ENCODE measurements around the gene GPT2.
A peak's percentile ranks its signal among the peaks of the same experiment; 100 is the strongest.

The GPT2 gene

GRCh38 chr16:46895399-46896313 lies 11.5 kb downstream of the GPT2 start:
- DNase-seq (ENCODE audit: low spot score) (no peak), FAIRE-seq (no peak)

GRCh38 chr16:46896314-46896968 lies 12.3 kb downstream of the GPT2 start:
- DNase-seq (ENCODE audit: low spot score) (no peak), FAIRE-seq (no peak)

- FAIRE-seq (no peak), DNase-seq (ENCODE audit: low spot score) (no peak)
Measured at GRCh38 chr16:46897471-46897870, 13.3 kb downstream of the GPT2 start.

GRCh38 chr16:46898006-46898405 lies 13.8 kb downstream of the GPT2 start:
- FAIRE-seq (no peak), DNase-seq (ENCODE audit: low spot score) (no peak)

- DNase-seq (ENCODE audit: low spot score) (peak; percentile 11), FAIRE-seq (no peak)
Measured at GRCh38 chr16:46899443-46900143, 15.4 kb downstream of the GPT2 start.

- FAIRE-seq = no peak
- DNase-seq (ENCODE audit: low spot score) = no peak
Measured at GRCh38 chr16:46900455-46901235, 16.5 kb downstream of the GPT2 start.

- FAIRE-seq (no peak), DNase-seq (ENCODE audit: low spot score) (no peak)
Measured at GRCh38 chr16:46901709-46902108, 17.5 kb downstream of the GPT2 start.

- DNase-seq (ENCODE audit: low spot score) (no peak), FAIRE-seq (no peak)
Measured at GRCh38 chr16:46903255-46903905, 19.2 kb downstream of the GPT2 start.

- FAIRE-seq = no peak
- no peak for DNase-seq (ENCODE audit: low spot score)
Measured at GRCh38 chr16:46904471-46904870, 20.3 kb downstream of the GPT2 start.

GRCh38 chr16:46906360-46907060 lies 22.3 kb downstream of the GPT2 start:
- FAIRE-seq (no peak), DNase-seq (ENCODE audit: low spot score) (no peak)

- DNase-seq (ENCODE audit: low spot score) (no peak), FAIRE-seq (no peak)
Measured at GRCh38 chr16:46907061-46907774, 23.1 kb downstream of the GPT2 start.

GRCh38 chr16:46908540-46909372 lies 24.6 kb downstream of the GPT2 start:
- FAIRE-seq (no peak), DNase-seq (ENCODE audit: low spot score) (peak; percentile 40)

GRCh38 chr16:46911038-46911437 lies 26.9 kb downstream of the GPT2 start:
- DNase-seq (ENCODE audit: low spot score) (no peak), FAIRE-seq (no peak)

- FAIRE-seq = no peak
- no peak for DNase-seq (ENCODE audit: low spot score)
Measured at GRCh38 chr16:46911650-46912049, 27.5 kb downstream of the GPT2 start.

GRCh38 chr16:46914556-46915201 lies 30.5 kb downstream of the GPT2 start:
- FAIRE-seq = no peak
- no peak for DNase-seq (ENCODE audit: low spot score)

GRCh38 chr16:46915483-46916025 lies 31.4 kb downstream of the GPT2 start:
- no peak for DNase-seq (ENCODE audit: low spot score)
- FAIRE-seq = no peak

- no peak for DNase-seq (ENCODE audit: low spot score)
- no peak for FAIRE-seq
Measured at GRCh38 chr16:46916980-46917379, 32.8 kb downstream of the GPT2 start.

GRCh38 chr16:46918400-46918799 lies 34.2 kb downstream of the GPT2 start:
- DNase-seq (ENCODE audit: low spot score) (no peak), FAIRE-seq (no peak)

All from RCC 7860 (cell line).